ENCODE results near the gene NTM. TPM values are rescaled to one million over a fixed set of nuclear protein-coding genes. Genes with fewer than 3 reads are reported as not detected.
A peak's percentile ranks its signal among the peaks of the same experiment; 100 is the strongest.

The NTM gene
- total and polyA plus RNA-seq, 2 of the 8 experiments (the other 6 are each of a cell fraction or from before 2014, with no cell fraction given) = 13.4 to 20.0 TPM

DNA sequence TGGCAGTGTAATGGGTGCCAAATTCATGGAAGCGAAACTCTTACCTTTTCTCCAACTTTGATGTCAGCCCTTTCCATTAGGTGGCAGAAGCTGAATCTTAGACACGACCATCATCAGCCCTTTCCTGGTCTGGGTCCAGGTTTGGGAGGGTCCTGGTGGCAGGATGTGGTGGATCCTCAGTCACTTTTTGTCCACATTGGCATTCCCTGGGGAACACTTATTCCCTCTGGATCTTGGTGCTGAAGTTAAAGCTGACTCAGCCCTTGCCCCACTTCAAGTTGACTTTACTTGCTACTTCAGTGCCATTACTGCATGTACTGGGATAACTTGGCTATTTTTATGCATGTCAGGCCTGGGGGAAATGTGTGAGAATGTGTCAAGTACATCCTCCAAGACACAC, 16.6 kb upstream of the NTM start:
- FAIRE-seq = no peak
- Histone ChIP-seq H3K56ac (replicated peaks; ENCODE audit: insufficient read length, low read depth, low read length) (no peak overlapping the region), H2BK5ac (ENCODE audit: low read depth, low read length) (peak overlapping the region; percentile 61; the same call in 1 of the 2 replicates), H2BK15ac (ENCODE audit: low read length) (no peak overlapping the region), H4K5ac (ENCODE audit: insufficient read length, low read depth, low read length) (no peak overlapping the region), H3K27ac (ENCODE audit: low read depth, low read length) (no peak overlapping the region), H2BK20ac (ENCODE audit: low read length) (no peak overlapping the region), H2AK5ac (ENCODE audit: low read depth, low read length) (peak overlapping the region; percentile 4; the same call in 1 of the 2 replicates), H3K9me3 (ENCODE audit: insufficient read depth in 2 of 2, low read depth in 1 of 2, low read length in 1 of 2) (no peaks in the 10 kb centered on the region), H2BK12ac (ENCODE audit: low read depth, low read length) (peak overlapping the region; percentile 61), H3K36me3 (ENCODE audit: control insufficient read depth in 2 of 4, insufficient read depth in 4 of 4, low read length in 3 of 4) (no peaks in the 10 kb centered on the region; a peak in 1 of 8 replicates), H4K91ac (replicated peaks; ENCODE audit: insufficient read length, low read length) (peak overlapping the region; percentile 45), H4K20me1 (replicated peaks in 1 of 2; ENCODE audit: control insufficient read depth in 1 of 2, insufficient read depth in 2 of 2, low read length in 2 of 2) (no peaks in the 10 kb centered on the region), H2AFZ (ENCODE audit: low read length) (no peak overlapping the region), H3K9ac (replicated peaks in 1 of 4; ENCODE audit: extremely low read depth in 1 of 4, low read depth in 3 of 4, low read length in 3 of 4) (no peak overlapping the region), H3K27me3 (replicated peaks in 1 of 4; ENCODE audit: control insufficient read depth in 3 of 4, extremely low read depth in 1 of 4, insufficient read depth in 3 of 4, low read length in 3 of 4) (no peaks in the 10 kb centered on the region), H3K79me2 (ENCODE audit: control insufficient read depth in 1 of 2, insufficient read depth in 2 of 2, low read length in 2 of 2) (no peaks in the 10 kb centered on the region), H3K23me2 (ENCODE audit: low read depth, low read length) (no peaks in the 10 kb centered on the region; the same call in 1 of the 2 replicates), H3K4me2 (ENCODE audit: insufficient read depth in 1 of 2, low read depth in 2 of 2, low read length in 2 of 2) (no peak overlapping the region), H3K18ac (ENCODE audit: extremely low read depth, low read length) (no peak overlapping the region; the same call in none of the 2 replicates), H4K8ac (ENCODE audit: extremely low read depth, insufficient read depth, low read length) (no peak overlapping the region), H3K4ac (replicated peaks; ENCODE audit: insufficient read length, low read depth, low read length) (peak overlapping the region; percentile 60), H2BK120ac (replicated peaks; ENCODE audit: low read depth, low read length) (no peak overlapping the region), H3K14ac (ENCODE audit: insufficient read length) (peak overlapping the region; percentile 28), H3K23ac (ENCODE audit: insufficient read length) (no peak overlapping the region), H3K4me1 (replicated peaks in 1 of 4; ENCODE audit: control insufficient read depth in 3 of 4, insufficient read depth in 4 of 4, low read length in 3 of 4) (peaks cover 0 to 16% (median 6%) of the 10 kb centered on the region in 4 experiments; a peak in 4 of 7 replicates), H3K79me1 (ENCODE audit: low read depth, low read length) (no peaks in the 10 kb centered on the region; the same call in 1 of the 2 replicates), H3K4me3 (ENCODE audit: extremely low read depth in 1 of 4, insufficient read depth in 2 of 4, low read depth in 3 of 4, low read length in 4 of 4) (no peak overlapping the region)
- WGBS, 2 experiments (ENCODE audit: extremely low coverage in 1 of 2, insufficient coverage in 1 of 2, insufficient read length in 1 of 2, insufficient replicate concordance in 2 of 2, low coverage in 1 of 2, low lambda C conversion rate in 2 of 2, missing lambda C conversion rate in 1 of 2) = 79% methylated on average over 2 of the region's 2 CpGs; no CpG with 5 or more reads in 1 of the 2 experiments
- ChIA-PET CTCF (ENCODE audit: partially characterized antibody) (interaction anchor here (0.9 to 1.1 kb wide), 2 partner anchors 226 to 309 kb away, joined by 3 to 4 read pairs; no protein-coding TSS in a partner anchor), POLR2A (ENCODE audit: partially characterized antibody) (no interaction called here)
- no peak for DNase-seq (ENCODE audit: low read depth in 1 of 2, low spot score in 2 of 2)
- TF ChIP-seq KDM4A (IDR thresholded peaks at IDR 0.05; ENCODE audit: low read depth, low read length, severe bottlenecking) (no peak), JUN (IDR thresholded peaks at IDR 0.05; ENCODE audit: low read depth, low read length) (no peak), SIN3A (conservative IDR thresholded peaks at IDR 0.05 in 1 of 2, IDR thresholded peaks at IDR 0.05 in 1 of 2; ENCODE audit: low read depth in 1 of 2, low read length in 2 of 2) (no peak), RAD21 (IDR thresholded peaks at IDR 0.05 in 1 of 2, conservative IDR thresholded peaks at IDR 0.05 in 1 of 2; ENCODE audit: low read depth in 2 of 2, low read length in 2 of 2) (no peak), MAFK (IDR thresholded peaks at IDR 0.05; ENCODE audit: low read depth, low read length) (no peak), KDM5A (IDR thresholded peaks at IDR 0.05; ENCODE audit: low read length) (no peak), CBX5 (IDR thresholded peaks at IDR 0.05; ENCODE audit: low read depth, low read length) (no peak), EP300 (IDR thresholded peaks at IDR 0.05; ENCODE audit: borderline replicate concordance in 1 of 2, low read depth in 2 of 2, low read length in 2 of 2) (no peak), CEBPB (IDR thresholded peaks at IDR 0.05; ENCODE audit: low read depth, low read length) (no peak)
- TF ChIP-seq, protein P1, sequence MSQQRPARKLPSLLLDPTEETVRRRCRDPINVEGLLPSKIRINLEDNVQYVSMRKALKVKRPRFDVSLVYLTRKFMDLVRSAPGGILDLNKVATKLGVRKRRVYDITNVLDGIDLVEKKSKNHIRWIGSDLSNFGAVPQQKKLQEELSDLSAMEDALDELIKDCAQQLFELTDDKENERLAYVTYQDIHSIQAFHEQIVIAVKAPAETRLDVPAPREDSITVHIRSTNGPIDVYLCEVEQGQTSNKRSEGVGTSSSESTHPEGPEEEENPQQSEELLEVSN (IDR thresholded peaks at IDR 0.05) = no peak
